SH-SY5Y (cell line): Measurements from ENCODE around the gene FRMD4A.

Source experiments
- GATA2 ChIP-seq: IDR thresholded peaks from 2 replicates; pipeline ENCODE4 v1.6.1; 2011; ENCODE audit warnings: mild to moderate bottlenecking, low read depth, low read length
- GATA3 ChIP-seq: IDR thresholded peaks from 2 replicates; pipeline ENCODE4 v1.6.1; 2011; ENCODE audit warnings: low read depth, mild to moderate bottlenecking, low read length, moderate library complexity

DNA sequence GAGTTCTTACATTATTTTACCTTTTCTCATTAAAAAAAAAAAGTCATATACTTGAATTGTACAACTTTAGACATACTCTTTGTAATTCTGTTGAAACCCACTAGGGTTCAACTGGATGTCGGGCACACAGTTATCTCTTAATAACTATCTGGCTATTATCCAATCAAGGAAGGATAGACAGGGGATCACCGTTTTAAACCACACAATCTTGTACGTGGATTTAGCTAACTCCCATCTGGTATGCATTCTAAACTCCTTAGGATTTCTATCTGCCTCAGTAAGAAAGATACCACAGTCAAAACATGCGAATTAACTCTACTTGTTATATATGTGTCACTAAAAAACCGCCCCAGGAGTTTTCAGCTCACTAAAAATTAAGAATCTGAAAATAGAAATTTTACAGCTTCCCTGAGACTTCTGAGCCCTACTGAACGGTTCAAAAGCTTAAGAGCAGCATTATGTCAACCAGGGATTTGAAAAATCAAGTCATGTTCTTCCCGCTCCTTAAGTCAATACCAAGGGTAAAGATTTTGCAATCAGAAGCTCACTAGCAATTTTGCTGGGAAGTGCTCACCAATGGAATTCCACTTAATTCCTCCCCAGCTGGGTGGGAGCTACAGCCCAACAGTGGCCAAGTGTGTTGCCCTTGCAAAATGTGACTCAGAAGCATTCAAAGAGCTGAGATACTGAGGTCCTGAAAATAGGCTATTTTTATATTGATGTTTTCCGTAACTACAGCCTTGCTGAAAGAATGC is 267.0 kb downstream of the FRMD4A start:
- TF ChIP-seq GATA3 = no peak
- no peak for TF ChIP-seq GATA2
